HepG2 (cell line): ENCODE measurements around the gene SFI1. TPM values are rescaled to one million over a fixed set of nuclear protein-coding genes. Genes with fewer than 3 reads are reported as not detected.

Experiments
- BCL3 ChIP-seq: sonication (generic); formaldehyde crosslinking; IDR thresholded peaks from 2 replicates; pipeline ENCODE4 v1.5.1; 2020; ENCODE audit warnings: mild to moderate bottlenecking, missing genetic modification reagents, moderate library complexity
- GMEB2 ChIP-seq: IDR thresholded peaks from 2 replicates; pipeline ENCODE4 v1.6.1; 2016; ENCODE audit warnings: missing biosample characterization, missing genetic modification reagents, low read depth
- IRF2 ChIP-seq: IDR thresholded peaks from 2 replicates; pipeline ENCODE4 v1.6.1; 2018; ENCODE audit warnings: missing genetic modification reagents, missing compliant biosample characterization
- NCOA1 ChIP-seq: sonication (generic); formaldehyde crosslinking; IDR thresholded peaks from 2 replicates; pipeline ENCODE4 v1.9.0; 2021; ENCODE audit warnings: missing genetic modification reagents
- PAX8 ChIP-seq: sonication (generic); formaldehyde crosslinking; IDR thresholded peaks from 2 replicates; pipeline ENCODE4 v1.8.0; 2022; ENCODE audit warnings: mild to moderate bottlenecking, missing genetic modification reagents, borderline replicate concordance
- PHF20 ChIP-seq: sonication (generic); formaldehyde crosslinking; IDR thresholded peaks from 2 replicates; pipeline ENCODE4 v1.5.0; 2020; ENCODE audit warnings: mild to moderate bottlenecking, missing genetic modification reagents
- SOX6 ChIP-seq, 2 experiments: fragments of 450-650 bp in 1 of 2; sonication (generic) in 1 of 2; formaldehyde crosslinking in 1 of 2; IDR thresholded peaks; 2 replicates each; pipeline versions ENCODE4 v1.4.0 to v1.6.1; 2017 to 2020; ENCODE audit warnings: antibody characterized with exemption in 1 of 2, mild to moderate bottlenecking in 1 of 2, missing genetic modification reagents in 1 of 2
- SP4 ChIP-seq: sonication (generic); formaldehyde crosslinking; IDR thresholded peaks from 2 replicates; pipeline ENCODE4 v1.8.1; 2023; ENCODE audit warnings: mild to moderate bottlenecking, missing genetic modification reagents
- TEAD3 ChIP-seq: optimal IDR thresholded peaks from 2 replicates; pipeline ENCODE3; 2016; ENCODE audit warnings: borderline replicate concordance
- THAP11 ChIP-seq: IDR thresholded peaks from 2 replicates; pipeline ENCODE4 v1.6.1; 2016; ENCODE audit warnings: missing biosample characterization, missing genetic modification reagents
- ZEB1 ChIP-seq: IDR thresholded peaks from 2 replicates; pipeline ENCODE4 v1.6.1; 2012; ENCODE audit warnings: mild to moderate bottlenecking, low read depth, inconsistent platforms; ENCODE audit not compliant: insufficient replicate concordance
- ZFAT ChIP-seq: sonication (generic); formaldehyde crosslinking; conservative IDR thresholded peaks from 2 replicates; pipeline ENCODE4 v1.8.1; 2023; ENCODE audit warnings: missing genetic modification reagents, inconsistent platforms
- ZHX1 ChIP-seq: sonication (generic); formaldehyde crosslinking; IDR thresholded peaks from 2 replicates; pipeline ENCODE4 v1.8.1; 2022; ENCODE audit warnings: low read depth, mild to moderate bottlenecking, missing genetic modification reagents
- ZKSCAN8 ChIP-seq: IDR thresholded peaks from 2 replicates; pipeline ENCODE4 v1.6.1; 2016; ENCODE audit warnings: borderline replicate concordance, missing genetic modification reagents, missing compliant biosample characterization
- ZNF253 ChIP-seq: sonication (generic); formaldehyde crosslinking; IDR thresholded peaks from 2 replicates; pipeline ENCODE4 v1.8.0; 2022; ENCODE audit warnings: mild to moderate bottlenecking, missing genetic modification reagents, borderline replicate concordance
- ZNF572 ChIP-seq: sonication (generic); formaldehyde crosslinking; IDR thresholded peaks from 2 replicates; pipeline ENCODE4 v1.5.1; 2020; ENCODE audit warnings: mild to moderate bottlenecking, missing genetic modification reagents
- ZNF670 ChIP-seq: sonication (generic); formaldehyde crosslinking; IDR thresholded peaks from 2 replicates; pipeline ENCODE4 v1.8.0; 2022; ENCODE audit warnings: mild to moderate bottlenecking, missing genetic modification reagents, borderline replicate concordance
- ZNF781 ChIP-seq: sonication (generic); formaldehyde crosslinking; IDR thresholded peaks from 2 replicates; pipeline ENCODE4 v1.5.1; 2020; ENCODE audit warnings: borderline replicate concordance, mild to moderate bottlenecking, missing genetic modification reagents; ENCODE audit errors: not compliant biosample characterization
- polyA plus RNA-seq, 8 experiments: library from polyadenylated mRNA; depleted of rRNA in 3 of 8; stranded (reverse) in 7 of 8; unstranded in 1 of 8; fragments of >200 nt; fragmentation: Illumina TruSeq in 4 of 8; extraction: Trizol in 4 of 8; gene quantifications; 2 replicates each; pipeline versions ENCODE4 v1.2.1 to v1.2.3, GENCODE V29; 2011 to 2016; ENCODE audit warnings: low read depth in 4 of 8, missing spikeins in 1 of 8, mixed read lengths in 1 of 8; ENCODE audit not compliant: insufficient read depth in 1 of 8
- total RNA-seq, 5 experiments: library from RNA; depleted of rRNA; stranded (reverse); fragments of >200 nt; fragmentation: Illumina TruSeq; extraction: Trizol; gene quantifications; 2 replicates each; pipeline ENCODE4 v1.2.3, GENCODE V29; 2016; ENCODE audit warnings: low read depth in 1 of 5
- TF ChIP-seq, protein P1 (sequence below): sonication (generic); formaldehyde crosslinking; IDR thresholded peaks from 2 replicates; pipeline ENCODE4 v1.8.1; 2023; ENCODE audit warnings: missing genetic modification reagents, mild to moderate bottlenecking, borderline replicate concordance
- TF ChIP-seq, protein P2 (sequence below): IDR thresholded peaks from 2 replicates; pipeline ENCODE4 v1.6.1; 2016; ENCODE audit warnings: mild to moderate bottlenecking, missing biosample characterization, missing genetic modification reagents

SFI1 gene
- total and polyA plus RNA-seq, 2 of the 13 experiments (the other 11 are each of a cell fraction or from before 2014, with no cell fraction given) = 20.5 to 40.1 TPM

DNA sequence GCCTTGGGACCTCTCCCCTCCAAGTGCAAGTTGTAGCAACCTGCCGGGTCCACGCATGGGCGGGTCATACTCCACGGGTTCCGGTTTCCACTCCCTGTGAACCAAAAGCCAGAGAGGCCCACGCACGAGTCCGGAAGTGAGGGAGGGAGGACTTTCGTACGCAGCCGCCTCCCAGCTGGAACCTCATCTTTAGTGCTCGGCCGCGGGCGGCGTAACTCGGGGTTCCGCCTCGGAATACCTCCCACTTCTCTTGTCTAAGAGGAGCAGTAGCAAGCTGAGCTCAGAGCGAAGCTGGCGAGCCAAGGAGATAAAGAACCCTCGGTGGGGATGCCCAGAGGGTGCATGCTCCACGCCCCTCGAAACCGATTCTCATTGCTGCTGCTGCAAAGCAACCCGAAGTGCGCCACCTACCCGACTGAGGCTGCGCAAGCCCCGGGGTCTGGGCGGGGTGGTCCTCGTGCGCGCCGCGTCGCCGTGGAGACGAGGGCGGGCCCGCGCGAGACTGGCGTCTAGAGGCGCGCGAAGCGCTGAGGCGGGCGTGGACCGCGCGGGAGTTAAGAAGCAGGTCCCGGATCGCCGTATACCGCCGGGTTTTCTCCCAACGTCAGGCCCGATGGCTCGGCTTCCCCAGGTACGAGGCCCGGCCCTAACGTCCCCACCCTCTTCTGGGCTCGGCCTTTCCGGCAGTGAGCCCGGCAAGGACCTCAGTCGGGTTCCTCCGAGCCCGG lies at the start of gene SFI1 (continued):
- TF ChIP-seq THAP11 (CRISPR knock-in tag) = peak; percentile 39; the same call in 1 of the 2 replicates
- no peak for TF ChIP-seq ZNF670 (CRISPR knock-in tag)
- TF ChIP-seq ZNF253 = no peak
- 0 out of 2 replicates have a peak, but pooled peaks have one; percentile 60 for TF ChIP-seq ZNF572
- no peak for TF ChIP-seq GMEB2 (CRISPR knock-in tag)
- TF ChIP-seq ZEB1 = no peak
- TF ChIP-seq PAX8 (CRISPR knock-in tag) = no peak
- TF ChIP-seq SOX6 (IDR thresholded peaks at IDR 0.05) = no peak
- peak; percentile 62 for TF ChIP-seq SOX6 (CRISPR knock-in tag; IDR thresholded peaks at IDR 0.05)
- peak; percentile 38; the same call in 1 of the 2 replicates for TF ChIP-seq ZKSCAN8
- peak; percentile 71; the same call in 1 of the 2 replicates for TF ChIP-seq ZHX1 (CRISPR knock-in tag)
- TF ChIP-seq PHF20 (CRISPR knock-in tag) = peak; percentile 68
- TF ChIP-seq ZNF781 (CRISPR knock-in tag) = no peak
- peak; percentile 51 for TF ChIP-seq TEAD3 (CRISPR knock-in tag)
- TF ChIP-seq, protein P1, sequence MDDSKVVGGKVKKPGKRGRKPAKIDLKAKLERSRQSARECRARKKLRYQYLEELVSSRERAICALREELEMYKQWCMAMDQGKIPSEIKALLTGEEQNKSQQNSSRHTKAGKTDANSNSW (CRISPR knock-in tag) = peak; percentile 23; the same call in 1 of the 2 replicates
- peak; percentile 64; the same call in 1 of the 2 replicates for TF ChIP-seq BCL3
- 0 out of 2 replicates have a peak, but pooled peaks have one; percentile 25 for TF ChIP-seq IRF2 (CRISPR knock-in tag)
- peak; percentile 64; the same call in 1 of the 2 replicates for TF ChIP-seq SP4 (CRISPR knock-in tag)
- no peak for TF ChIP-seq ZFAT (CRISPR knock-in tag)
- TF ChIP-seq, protein P2, sequence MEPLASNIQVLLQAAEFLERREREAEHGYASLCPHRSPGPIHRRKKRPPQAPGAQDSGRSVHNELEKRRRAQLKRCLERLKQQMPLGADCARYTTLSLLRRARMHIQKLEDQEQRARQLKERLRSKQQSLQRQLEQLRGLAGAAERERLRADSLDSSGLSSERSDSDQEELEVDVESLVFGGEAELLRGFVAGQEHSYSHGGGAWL (CRISPR knock-in tag) = peak; percentile 75
- no peak for TF ChIP-seq NCOA1 (CRISPR knock-in tag)
